Retina (tissue), 1 donor: ENCODE measurements around the gene FOXO3B.
"Not testable (repeated sequence)": the region's sequence is repeated elsewhere in the genome, so short reads cannot be mapped to it uniquely, and the experiment has no call there.

ENCODE experiments used
- DNase-seq: peaks from one replicate; pipeline ENCODE4 v3.0.0-alpha.2; 2016

Gene FOXO3B

GRCh38 chr17:18644291-18644690 is 37.8 kb downstream of the FOXO3B start, which contains the start of gene TBC1D28:
TSS of gene TBC1D28 (minus strand) at chr17:18644391. CDS start at chr17:18641352, 3,039 bp downstream.
- DNase-seq = not testable (repeated sequence)

DNA sequence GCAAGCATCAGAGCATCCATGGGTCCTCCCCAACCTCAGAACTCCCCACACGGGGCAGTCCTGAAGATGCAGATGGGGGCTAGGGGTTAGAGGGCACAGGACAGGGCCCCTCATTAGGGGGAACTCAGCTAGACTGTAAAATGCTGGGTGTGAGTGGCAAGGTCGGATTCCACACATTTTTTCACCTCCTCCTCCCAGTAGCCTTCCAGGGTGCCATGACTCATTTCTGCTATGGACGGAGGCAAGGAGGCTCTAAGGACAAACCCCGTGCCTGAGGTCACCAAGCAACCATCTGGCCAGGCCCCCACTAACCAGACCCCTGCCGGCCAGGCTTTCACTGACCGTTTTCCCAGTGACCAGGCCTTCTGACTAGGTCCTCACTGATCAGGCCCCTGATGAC is 39.0 kb downstream of the FOXO3B start:
- DNase-seq = not testable (repeated sequence)

DNA sequence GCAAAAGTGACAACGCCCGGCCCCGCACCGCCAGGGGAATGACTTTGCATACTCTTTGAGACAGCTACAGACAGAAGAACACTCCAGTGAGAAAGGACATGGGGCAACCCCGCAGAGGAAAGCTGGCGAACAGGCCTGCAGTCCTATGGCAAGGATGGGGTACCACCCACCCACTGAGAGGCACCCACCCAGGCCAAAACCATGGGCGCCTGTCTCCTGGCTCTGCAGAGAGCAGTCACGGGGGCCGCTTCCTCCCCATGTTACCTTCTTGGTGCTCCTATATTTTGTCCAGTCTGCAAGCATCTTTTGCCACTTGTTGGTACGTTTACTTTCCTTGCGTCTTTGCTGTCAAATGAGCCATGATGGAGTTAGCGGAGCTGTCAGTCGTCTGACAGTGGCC is 43.8 kb downstream of the FOXO3B start:
- DNase-seq = not testable (repeated sequence)

- DNase-seq = peak; percentile 12
These were observed 45.9 kb downstream of the FOXO3B start for GRCh38 chr17:18636237-18636636.

DNA sequence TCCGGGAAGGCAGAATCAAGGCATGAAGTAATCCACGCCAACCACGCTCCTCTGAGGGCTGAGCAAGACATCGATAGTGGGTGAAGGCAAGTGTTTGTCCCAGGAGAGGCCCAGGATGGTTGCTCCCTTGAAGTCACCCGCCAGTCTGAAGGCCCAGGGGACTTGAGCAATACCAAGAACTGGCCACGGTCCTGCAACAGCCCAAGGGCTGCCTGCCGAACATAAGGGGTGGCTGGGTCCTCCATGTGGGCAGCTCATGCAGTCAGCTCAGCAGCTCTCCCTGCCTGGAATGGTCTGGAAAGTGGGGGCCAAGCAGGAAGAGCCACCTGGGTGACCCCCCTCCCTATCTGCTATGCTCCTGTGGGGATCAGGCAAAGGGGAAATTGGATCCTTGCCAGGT is 46.3 kb downstream of the FOXO3B start:
- not testable (repeated sequence) for DNase-seq

- peak; percentile 70 for DNase-seq
These were observed 47.4 kb downstream of the FOXO3B start for GRCh38 chr17:18634550-18635263.
